MM.1S (cell line): ENCODE measurements around the gene METTL21C.

Experiments
- DNase-seq: peaks from one replicate; pipeline ENCODE4 v3.0.0-alpha.2; 2015
- H2AFZ ChIP-seq: fragments of 300-600 bp; sonication (generic); 2 replicates; pipeline ENCODE4 v1.6.0; 2016; ENCODE audit warnings: antibody characterized with exemption, low read length
- H3F3A ChIP-seq: fragments of 300-600 bp; sonication (generic); 2 replicates; pipeline ENCODE4 v1.6.1; 2016; ENCODE audit warnings: mild to moderate bottlenecking, antibody characterized with exemption, low read length, moderate library complexity, mixed read lengths; ENCODE audit not compliant: insufficient read depth
- H3K27ac ChIP-seq: fragments of 300-600 bp; sonication (generic); 2 replicates; pipeline ENCODE4 v1.5.1; 2016; ENCODE audit warnings: mild to moderate bottlenecking, low read length
- H3K27me3 ChIP-seq: fragments of 300-600 bp; sonication (generic); replicated peaks from 2 replicates; pipeline ENCODE4 v1.6.0; 2016; ENCODE audit warnings: low read length; ENCODE audit not compliant: insufficient read depth
- H3K36me3 ChIP-seq: fragments of 300-600 bp; sonication (generic); replicated peaks from 2 replicates; pipeline ENCODE4 v1.6.1; 2016; ENCODE audit warnings: mild to moderate bottlenecking, low read length, mixed read lengths; ENCODE audit not compliant: insufficient read depth
- H3K4me1 ChIP-seq: fragments of 300-600 bp; sonication (generic); 2 replicates; pipeline ENCODE4 v1.6.1; 2016; ENCODE audit warnings: low read length, mixed read lengths
- H3K4me2 ChIP-seq: fragments of 300-600 bp; sonication (generic); 2 replicates; pipeline ENCODE4 v1.6.0; 2016; ENCODE audit warnings: low read depth, low read length
- H3K4me3 ChIP-seq: fragments of 300-600 bp; sonication (generic); 2 replicates; pipeline ENCODE4 v1.5.1; 2016; ENCODE audit warnings: low read length, mixed read lengths
- H3K79me2 ChIP-seq: fragments of 300-600 bp; sonication (generic); 2 replicates; pipeline ENCODE4 v1.6.1; 2016; ENCODE audit warnings: mixed run types, low read length, mixed read lengths
- H3K9ac ChIP-seq: fragments of 300-600 bp; sonication (generic); 2 replicates; pipeline ENCODE4 v1.6.1; 2016; ENCODE audit warnings: low read length, mixed read lengths
- H3K9me2 ChIP-seq: fragments of 300-600 bp; sonication (generic); replicated peaks from 2 replicates; pipeline ENCODE4 v1.6.1; 2016; ENCODE audit warnings: mild to moderate bottlenecking, low read length, mixed read lengths; ENCODE audit not compliant: insufficient read depth
- H3K9me3 ChIP-seq: fragments of 300-600 bp; sonication (generic); replicated peaks from 2 replicates; pipeline ENCODE4 v1.6.1; 2016; ENCODE audit warnings: mild to moderate bottlenecking, low read length, mixed read lengths; ENCODE audit not compliant: insufficient read depth
- H4K20me1 ChIP-seq: fragments of 300-600 bp; sonication (generic); 2 replicates; pipeline ENCODE4 v1.6.1; 2016; ENCODE audit warnings: mild to moderate bottlenecking, low read length, moderate library complexity, mixed read lengths; ENCODE audit not compliant: insufficient read depth
- EZH2 ChIP-seq: fragments of 300-600 bp; sonication (generic); optimal IDR thresholded peaks from 2 replicates; pipeline ENCODE3; 2017; ENCODE audit warnings: low read depth, mild to moderate bottlenecking, antibody characterized with exemption, low read length, mixed read lengths
- EZH2phosphoT487 ChIP-seq: fragments of 300-600 bp; sonication (generic); IDR thresholded peaks from 2 replicates; pipeline ENCODE4 v1.6.1; 2018; ENCODE audit warnings: antibody characterized with exemption, low read length
- TF ChIP-seq, protein P1 (sequence below): fragments of 300-600 bp; sonication (generic); IDR thresholded peaks from 2 replicates; pipeline ENCODE4 v1.5.1; 2016; ENCODE audit warnings: antibody characterized with exemption, low read length, mixed read lengths

The METTL21C gene

DNA sequence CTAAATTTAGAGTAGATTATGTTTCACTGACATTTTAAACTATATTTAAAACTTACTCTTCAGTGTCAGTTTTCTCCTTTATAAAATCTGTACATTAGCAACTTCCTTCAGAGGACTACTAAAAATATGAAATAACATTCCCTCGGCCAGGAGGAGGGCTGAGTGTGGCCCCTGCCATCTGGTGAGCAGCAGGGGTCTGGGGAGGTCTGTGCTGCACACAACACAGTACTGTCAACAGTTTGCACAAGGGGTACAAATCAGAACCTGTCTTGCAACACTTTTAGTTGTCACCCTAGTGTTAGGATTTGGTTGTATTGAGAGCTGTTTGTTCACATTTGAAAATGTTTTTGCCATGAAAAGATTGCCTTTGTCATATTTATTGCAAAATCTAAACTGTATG is 49.1 kb downstream of the METTL21C start:
- TF ChIP-seq, protein P1, sequence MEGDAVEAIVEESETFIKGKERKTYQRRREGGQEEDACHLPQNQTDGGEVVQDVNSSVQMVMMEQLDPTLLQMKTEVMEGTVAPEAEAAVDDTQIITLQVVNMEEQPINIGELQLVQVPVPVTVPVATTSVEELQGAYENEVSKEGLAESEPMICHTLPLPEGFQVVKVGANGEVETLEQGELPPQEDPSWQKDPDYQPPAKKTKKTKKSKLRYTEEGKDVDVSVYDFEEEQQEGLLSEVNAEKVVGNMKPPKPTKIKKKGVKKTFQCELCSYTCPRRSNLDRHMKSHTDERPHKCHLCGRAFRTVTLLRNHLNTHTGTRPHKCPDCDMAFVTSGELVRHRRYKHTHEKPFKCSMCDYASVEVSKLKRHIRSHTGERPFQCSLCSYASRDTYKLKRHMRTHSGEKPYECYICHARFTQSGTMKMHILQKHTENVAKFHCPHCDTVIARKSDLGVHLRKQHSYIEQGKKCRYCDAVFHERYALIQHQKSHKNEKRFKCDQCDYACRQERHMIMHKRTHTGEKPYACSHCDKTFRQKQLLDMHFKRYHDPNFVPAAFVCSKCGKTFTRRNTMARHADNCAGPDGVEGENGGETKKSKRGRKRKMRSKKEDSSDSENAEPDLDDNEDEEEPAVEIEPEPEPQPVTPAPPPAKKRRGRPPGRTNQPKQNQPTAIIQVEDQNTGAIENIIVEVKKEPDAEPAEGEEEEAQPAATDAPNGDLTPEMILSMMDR = no peak
- TF ChIP-seq EZH2 = no peak
- TF ChIP-seq EZH2phosphoT487 = no peak
- no peak overlapping the region for H3K4me3 ChIP-seq

DNA sequence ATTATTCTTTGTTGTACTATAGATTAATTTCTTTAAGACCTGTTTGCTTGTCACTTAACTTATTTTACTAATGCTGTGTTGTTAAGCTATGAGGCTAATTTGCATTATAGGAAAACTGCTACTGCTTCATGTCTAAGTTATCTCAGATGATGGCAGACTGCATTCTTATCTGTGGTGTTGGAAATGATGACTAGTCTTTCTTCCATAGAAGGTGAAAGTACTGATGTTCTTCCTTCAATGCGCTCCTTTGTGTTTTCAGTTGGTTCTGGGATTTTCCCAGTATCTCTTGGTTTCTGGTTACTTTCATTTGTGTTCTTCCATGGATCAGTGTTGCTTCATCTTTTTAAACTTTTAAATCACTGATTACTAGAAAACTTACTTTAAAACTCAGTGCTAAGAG is 51.2 kb downstream of the METTL21C start:
- Histone ChIP-seq H4K20me1 (0 out of 2 replicates have a peak, but pooled peaks cover 7% of the 10 kb centered on the region), H3K4me1 (no peaks in the 10 kb centered on the region), H3K9me3 (no peaks in the 10 kb centered on the region), H3K27me3 (no peaks in the 10 kb centered on the region), H3K27ac (no peak overlapping the region), H3K79me2 (peaks cover 66% of the 10 kb centered on the region), H3K4me3 (no peak overlapping the region), H3K9ac (no peak overlapping the region), H3K36me3 (peaks cover 40% of the 10 kb centered on the region), H2AFZ (no peak overlapping the region), H3F3A (peaks cover 5% of the 10 kb centered on the region; the same call in 1 of the 2 replicates), H3K9me2 (no peaks in the 10 kb centered on the region), H3K4me2 (no peak overlapping the region)
- TF ChIP-seq EZH2 (no peak), EZH2phosphoT487 (no peak)
- TF ChIP-seq, protein P1 = no peak
- no peak for DNase-seq

More for the DNA sequence above, 49.1 kb downstream of the METTL21C start:
- Histone ChIP-seq H3F3A (peaks cover 13% of the 10 kb centered on the region), H3K27me3 (no peaks in the 10 kb centered on the region), H3K36me3 (peaks cover 52% of the 10 kb centered on the region), H3K4me1 (no peaks in the 10 kb centered on the region), H3K4me2 (no peak overlapping the region), H3K79me2 (peaks cover 60% of the 10 kb centered on the region), H3K9ac (no peak overlapping the region), H3K9me2 (no peaks in the 10 kb centered on the region), H2AFZ (no peak overlapping the region), H3K9me3 (no peaks in the 10 kb centered on the region), H3K27ac (no peak overlapping the region), H4K20me1 (0 out of 2 replicates have a peak, but pooled peaks cover 3% of the 10 kb centered on the region)
- DNase-seq = no peak

DNA sequence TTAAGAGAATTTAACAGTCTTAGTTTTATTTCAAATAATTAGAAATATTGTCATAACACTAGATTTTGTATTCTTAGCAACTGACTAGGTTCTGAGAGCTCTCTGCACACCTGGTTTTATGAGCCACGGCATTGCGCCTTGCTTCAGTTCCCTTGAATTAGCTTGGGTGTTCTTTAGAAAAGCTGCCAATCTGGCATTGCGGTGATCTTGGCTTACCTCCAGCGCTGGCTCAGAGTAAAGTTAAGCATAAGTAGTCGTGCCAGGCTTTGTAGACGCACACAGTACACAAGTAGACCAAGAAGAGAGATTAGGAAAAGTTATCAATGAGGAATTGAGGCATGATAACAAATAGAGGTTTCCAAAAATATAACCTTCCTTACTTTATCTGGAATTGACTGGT is 52.4 kb downstream of the METTL21C start:
- H3K36me3 ChIP-seq = peaks cover 40% of the 10 kb centered on the region
- no peak overlapping the region for H3K9ac ChIP-seq
- H3K9me2 ChIP-seq = no peaks in the 10 kb centered on the region
- no peak for TF ChIP-seq EZH2
- TF ChIP-seq, protein P1 = no peak
- TF ChIP-seq EZH2phosphoT487 = no peak
- H4K20me1 ChIP-seq = 0 out of 2 replicates have a peak, but pooled peaks cover 7% of the 10 kb centered on the region
- no peak overlapping the region for H2AFZ ChIP-seq
- H3K79me2 ChIP-seq = peaks cover 66% of the 10 kb centered on the region
- H3K4me3 ChIP-seq = no peak overlapping the region
- no peaks in the 10 kb centered on the region for H3K9me3 ChIP-seq
- peaks cover 5% of the 10 kb centered on the region; the same call in 1 of the 2 replicates for H3F3A ChIP-seq
- no peak for DNase-seq
- H3K4me2 ChIP-seq = no peak overlapping the region
- no peaks in the 10 kb centered on the region for H3K27me3 ChIP-seq
- no peaks in the 10 kb centered on the region for H3K4me1 ChIP-seq
- no peak overlapping the region for H3K27ac ChIP-seq
